Activated CD4-positive, alpha-beta T cell treated with anti-CD3 and anti-CD28 coated beads for 4 hours (primary cell): ENCODE results near the gene ENTPD1.
"Not testable (repeated sequence)": the region's sequence is repeated elsewhere in the genome, so short reads cannot be mapped to it uniquely, and the experiment has no call there.

Experiments used
- DNase-seq, 2 donors: peaks; one replicate each; pipeline ENCODE4 v3.0.0-alpha.2; 2020

Gene ENTPD1

DNA sequence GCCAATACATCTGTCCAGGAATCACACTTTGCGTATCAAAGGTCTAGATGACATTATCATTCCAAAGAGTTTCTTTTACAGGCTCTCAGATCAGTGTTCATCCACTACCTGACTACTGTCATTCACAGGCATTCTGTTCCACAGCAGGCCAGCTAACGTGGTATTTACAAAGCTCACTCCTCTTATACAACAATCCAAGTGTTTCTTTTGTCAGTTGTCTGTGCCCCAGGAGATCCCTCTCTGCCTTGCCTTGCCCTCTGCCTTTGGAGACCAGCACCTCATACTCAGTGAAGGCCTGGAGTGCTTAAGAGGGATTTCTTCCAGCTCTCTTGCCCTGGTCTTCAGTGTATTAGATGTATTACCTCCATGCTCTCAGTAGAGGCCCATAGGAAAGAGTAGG is 117.2 kb downstream of the ENTPD1 start:
- DNase-seq = no peak

DNA sequence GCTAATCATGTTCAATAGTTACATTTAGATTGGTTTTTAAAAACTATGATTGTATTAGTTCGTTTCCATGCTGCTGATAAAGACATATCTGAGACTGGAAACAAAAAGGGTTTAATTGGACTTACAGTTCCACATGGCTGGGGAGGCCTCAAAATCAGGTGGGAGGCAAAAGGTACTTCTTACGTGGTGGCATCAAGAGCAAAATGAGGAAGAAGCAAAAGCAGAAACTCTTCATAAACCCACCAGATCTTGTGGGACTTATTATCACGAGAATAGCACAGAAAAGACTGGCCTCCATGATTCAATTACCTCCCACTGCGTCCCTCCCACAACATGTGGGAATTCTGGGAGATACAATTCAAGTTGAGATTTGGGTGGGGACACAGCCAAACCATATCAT is 117.7 kb downstream of the ENTPD1 start:
- DNase-seq = no peak

DNA sequence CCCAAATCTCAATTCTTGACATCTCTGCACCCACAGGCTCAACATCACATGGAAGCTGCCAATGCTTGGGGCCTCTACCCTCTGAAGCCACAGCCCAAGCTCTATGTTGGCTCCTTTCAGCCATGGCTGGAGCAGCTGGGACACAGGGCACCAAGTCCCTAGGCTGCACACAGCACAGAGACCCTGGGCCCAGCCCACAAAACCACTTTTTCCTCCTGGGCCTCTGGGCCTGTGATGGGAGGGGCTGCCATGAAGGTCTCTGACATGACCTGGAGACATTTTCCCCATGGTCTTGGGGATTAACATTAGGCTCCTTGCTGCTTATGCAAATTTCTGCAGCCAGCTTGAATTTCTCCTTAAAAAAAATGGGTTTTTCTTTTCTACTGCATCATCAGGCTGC is 118.8 kb downstream of the ENTPD1 start:
- not testable (repeated sequence) for DNase-seq

DNA sequence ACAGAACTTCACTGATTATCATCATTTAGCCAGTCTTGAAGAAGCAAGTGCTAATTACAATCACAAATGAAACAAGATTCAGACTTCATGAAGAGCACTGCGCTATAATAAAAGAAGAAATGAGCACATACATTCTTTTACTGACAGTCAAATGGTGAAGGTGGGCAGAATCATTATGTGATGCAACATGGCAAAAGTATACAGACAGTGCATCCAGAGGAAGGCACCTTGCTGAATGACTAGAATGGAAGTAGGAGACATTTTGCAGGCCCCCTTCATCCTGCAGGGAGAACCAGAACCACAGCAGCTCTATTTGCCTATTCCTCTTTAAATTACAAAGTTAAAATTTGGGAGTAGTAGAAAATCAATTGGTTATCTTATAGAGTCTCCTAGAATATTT is 120.8 kb downstream of the ENTPD1 start:
- no peak for DNase-seq

DNA sequence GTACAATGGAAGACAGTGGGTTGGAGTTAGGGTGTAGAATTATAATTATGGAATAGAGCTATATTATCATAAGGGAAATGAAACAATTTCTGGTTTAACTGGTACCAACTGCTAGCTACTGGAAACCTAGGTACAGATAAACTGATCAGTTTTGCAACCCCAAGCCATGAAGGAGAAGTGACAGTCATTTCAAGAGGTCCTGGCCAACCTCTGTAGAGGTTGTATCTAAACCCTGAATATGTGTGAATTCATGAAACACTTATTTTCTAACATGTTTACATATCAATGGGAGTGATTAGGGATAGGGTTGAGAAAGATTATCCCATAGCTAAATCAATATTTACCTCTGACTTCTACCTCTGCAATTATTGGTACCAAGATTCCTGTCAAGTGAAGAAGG is 121.9 kb downstream of the ENTPD1 start:
- no peak for DNase-seq

DNA sequence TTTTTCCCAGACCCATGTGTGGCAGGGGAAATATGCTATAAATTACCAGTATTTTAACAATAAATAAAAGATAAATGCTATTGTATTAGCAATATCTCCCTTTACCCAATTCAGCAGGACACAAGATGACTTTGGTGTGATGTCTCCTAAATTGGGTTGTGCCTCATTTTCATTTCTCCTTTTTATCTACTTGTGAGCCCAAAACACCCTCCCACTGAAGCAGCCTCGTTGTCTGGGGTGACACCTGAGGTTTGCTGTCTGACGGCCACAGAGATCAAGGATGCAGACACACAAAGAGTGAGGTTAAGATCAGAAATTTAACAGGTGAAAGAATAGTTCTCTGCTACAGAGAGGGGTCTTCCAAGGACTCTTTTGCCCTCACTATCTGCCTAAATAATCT is 124.7 kb downstream of the ENTPD1 start:
- DNase-seq = no peak

DNA sequence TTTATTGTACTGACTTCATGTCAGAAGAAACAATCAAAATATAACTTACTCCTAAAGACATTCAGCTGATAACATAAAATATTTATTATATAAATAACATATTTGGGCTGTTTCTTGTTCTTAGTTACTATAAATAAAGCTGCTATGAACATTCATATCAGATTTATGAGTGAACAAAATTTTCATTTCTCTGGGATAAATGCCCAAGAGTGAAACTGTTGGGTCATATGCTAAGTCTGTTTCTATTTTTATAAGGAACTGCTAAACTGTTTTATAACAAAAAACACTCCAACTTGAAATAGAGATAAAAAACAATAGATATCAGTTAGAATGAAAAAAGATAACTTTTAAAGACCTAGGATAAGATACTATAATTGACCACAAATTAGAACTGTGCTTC is 125.4 kb downstream of the ENTPD1 start:
- DNase-seq = no peak

DNA sequence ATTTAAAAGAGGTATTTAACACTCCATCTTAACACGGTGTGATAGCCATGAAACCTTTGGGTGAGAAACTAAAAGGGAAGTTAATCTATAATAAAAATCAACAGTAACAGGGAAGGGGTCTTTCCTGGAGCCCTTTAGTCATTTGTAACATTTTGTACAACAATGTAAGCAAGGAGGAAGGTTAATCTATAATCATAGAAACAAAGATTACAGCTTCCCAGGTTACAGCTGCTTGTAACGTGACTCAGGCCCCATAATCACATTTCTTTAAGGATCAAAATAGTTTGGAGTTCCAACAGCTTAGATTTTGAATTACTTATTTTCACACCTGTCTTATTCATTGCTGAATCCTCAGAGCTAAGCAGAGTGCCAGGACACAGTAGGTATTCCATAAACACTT is 133.9 kb downstream of the ENTPD1 start:
- DNase-seq = no peak

DNA sequence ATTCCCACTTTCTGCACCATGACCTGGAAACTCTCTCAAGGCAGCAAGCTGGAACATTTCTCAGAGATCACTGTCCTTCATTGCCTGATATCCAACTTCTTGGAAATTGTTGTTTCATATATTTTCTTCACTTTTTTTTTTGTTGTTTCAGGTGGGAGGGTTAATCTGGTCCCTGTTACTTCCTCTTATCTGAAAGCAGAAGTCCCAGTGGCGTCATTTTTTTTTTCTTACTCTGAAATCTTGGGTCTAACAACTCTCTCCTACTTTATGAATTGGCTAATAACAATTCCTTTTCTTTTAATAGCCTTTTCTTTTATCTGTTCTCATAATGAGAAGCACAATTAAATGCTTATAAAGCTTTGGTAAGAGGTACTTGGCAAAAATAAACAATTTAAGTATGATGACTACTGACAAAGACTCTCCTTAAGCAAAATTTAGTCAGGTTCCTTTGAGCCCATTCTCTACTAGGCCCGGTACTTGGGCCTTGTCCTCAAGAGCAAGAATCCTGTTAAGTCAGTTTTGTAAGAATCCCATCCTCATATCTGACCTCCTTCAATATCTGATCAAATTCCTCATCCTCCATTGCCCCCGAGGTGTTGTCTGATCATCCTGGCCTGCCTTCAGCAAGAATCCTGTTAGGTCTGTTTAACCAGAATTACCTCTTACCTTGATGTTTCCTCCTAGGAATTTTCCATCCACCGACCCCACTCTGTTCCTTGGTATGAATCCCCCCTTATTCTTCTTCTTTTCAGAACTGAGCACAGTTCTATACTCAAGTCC is 140.3 kb downstream of the ENTPD1 start:
- DNase-seq = no peak

DNA sequence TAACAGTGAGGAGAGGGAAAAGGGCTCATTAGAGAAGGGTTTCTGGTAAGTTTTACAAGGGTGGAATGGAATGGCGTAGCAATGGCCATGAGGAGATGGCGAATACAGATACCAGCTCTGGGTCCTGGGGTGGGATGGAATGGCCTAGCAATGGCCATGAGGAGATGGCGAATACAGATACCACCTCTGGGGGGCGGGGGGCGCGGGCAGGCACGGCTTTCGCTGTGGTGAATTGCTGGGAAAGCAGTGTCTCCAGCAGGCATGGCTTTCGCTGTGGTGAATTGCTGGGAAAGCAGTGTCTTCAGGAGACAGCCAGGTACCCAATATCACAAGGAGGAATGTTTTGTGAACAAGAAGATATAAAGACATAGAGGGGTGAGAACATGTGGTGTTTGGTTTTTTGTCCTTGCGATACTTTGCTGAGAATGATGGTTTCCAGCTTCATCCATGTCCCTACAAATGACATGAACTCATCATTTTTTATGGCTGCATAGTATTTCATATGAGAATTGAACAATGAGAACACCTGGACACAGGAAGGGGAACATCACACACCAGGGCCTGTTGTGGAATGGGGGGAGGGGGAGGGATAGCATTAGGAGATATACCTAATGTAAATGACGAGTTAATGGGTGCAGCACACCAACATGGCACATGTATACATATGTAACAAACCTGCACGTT is 150.1 kb downstream of the ENTPD1 start:
- not testable (repeated sequence) for DNase-seq

DNA sequence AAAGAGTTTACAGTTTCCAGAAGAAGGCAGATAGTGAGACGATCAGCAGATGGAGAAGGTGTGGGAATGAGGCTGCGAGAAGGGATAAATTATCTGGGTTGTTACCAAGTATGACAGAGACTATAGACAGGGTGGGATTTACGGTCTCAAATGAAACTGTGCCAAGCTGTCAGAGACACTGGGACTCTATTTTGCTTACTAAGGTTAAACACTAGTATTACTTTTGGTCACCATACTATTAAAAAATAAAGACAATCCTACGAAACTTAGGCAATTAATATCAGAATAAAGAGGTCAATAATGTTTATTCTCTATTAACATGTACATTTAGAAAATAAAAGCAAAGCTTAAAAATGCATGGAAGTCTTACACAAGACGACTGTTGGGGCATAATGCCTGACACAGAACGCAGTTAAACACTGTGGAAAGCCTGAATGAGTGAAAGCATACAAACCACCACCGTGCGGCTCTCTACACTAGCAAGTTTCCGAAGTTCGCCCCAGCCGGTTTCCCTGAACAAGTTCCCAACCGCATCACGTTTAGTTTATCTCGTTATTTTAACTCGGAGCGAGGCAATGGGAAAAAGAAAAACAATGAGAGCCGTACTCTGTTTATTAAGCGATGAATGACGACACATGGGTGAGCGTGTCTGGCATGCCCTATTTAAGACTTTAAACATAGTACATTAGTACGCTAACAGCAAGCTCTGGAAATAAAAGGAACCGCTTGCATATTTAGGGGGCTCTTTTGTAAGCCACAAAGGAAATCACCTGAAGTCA is 150.9 kb downstream of the ENTPD1 start:
- DNase-seq = peak; percentile 11 to 15

DNA sequence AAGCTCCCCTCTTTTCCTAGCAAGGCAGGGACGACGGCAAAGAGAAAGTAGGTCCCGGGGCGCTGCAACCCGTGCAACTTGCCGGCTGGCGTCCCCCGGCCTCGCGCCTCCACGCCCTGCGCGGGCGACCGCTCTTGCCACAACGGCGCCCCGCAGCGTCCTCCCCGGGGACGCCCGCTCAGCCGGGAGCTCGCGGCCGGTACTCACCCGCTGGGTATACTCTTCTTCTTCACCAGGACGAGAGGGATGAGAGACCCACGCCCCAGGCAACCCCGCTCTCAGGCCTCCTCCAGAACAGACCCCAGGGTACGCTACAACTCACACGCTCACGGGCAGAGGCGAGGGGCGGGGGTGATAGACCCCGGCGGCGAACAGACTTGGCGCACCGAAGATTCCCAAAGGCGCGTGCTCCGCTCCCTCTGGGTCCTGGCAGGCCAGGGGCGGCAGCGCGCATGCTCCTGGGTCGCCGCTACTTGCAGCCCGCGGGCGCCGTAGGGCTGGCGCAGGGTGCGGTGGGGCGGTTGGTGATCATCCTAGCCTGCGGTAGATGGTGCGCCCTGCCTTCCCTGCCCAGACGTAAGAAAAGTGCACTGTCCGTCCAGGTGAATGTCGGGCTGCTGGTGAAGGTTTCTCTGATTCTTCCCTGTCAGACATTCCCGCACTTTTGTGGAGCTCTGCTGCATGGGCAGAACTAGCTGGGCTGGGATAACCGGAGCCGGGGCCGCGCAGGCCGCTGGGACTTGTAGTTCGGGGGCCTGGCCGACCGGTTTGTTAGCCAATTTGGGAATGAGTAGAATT is 151.7 kb downstream of the ENTPD1 start, which contains the start of gene CC2D2B:
Gene CC2D2B (plus strand): TSS at position 520 of the 798 bp plus-strand sequence. CDS start 3,349 bp downstream, outside the sequence.
- peak; percentile 58 to 60 for DNase-seq

DNA sequence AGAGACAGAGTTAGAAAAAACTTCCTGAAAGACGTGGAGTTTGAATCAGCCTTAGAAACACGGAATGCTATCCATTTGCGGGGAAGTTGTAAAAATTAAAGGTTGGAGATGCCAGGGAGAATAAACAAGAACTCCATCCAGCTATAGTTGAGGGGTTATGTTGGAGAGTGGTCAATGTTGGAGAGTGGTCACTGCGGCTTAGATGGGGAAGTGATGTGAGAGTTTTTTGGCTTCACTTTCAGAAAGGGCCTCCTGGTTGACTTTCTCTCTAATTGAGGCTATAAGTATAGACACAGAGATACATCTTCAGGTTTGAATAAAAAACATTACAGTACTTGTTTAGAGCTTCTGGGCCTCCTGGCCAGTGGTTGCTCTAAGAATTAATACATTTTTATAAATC is 152.5 kb downstream of the ENTPD1 start:
- no peak for DNase-seq

DNA sequence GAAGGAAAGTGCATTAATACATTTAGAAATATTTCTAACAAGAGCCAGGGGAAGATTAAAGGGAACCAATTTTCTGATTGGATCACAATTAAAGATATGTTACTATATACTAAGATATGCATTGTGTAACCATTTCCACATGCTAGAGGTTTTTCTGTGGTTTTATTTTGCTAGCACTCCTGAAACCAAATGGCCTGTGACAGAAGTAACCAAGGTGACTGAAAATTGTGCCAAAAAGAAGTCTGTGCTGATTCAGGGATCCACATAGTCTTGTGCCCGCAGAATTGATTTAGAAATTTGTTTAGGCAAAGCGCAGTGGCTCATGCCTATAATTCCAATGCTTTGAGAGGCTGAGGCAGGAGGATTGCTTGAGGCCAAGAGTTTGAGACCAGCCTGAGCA is 153.6 kb downstream of the ENTPD1 start:
- no peak for DNase-seq

DNA sequence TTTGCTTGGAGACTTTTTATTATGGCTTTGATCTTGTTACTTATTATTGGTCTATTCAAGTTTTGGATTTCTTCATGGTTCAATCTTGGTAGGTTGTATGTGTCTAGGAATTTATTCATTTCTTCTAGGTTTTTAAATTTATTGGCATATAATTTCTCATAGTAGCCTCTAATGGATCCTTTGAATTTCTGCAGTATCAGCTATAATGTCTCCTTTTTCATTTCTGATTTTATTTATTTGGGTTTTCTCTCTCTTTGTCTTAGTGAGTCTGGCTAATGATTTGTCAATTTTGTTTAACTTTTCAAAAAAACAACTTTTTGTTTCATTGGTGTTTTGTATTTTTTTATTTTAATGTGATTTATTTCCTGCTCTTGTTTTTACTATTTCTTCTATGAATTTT is 160.1 kb downstream of the ENTPD1 start:
- DNase-seq = not testable (repeated sequence)
